HK-2 (cell line): Measurements from ENCODE around the gene KRTAP4-3.
"Not testable (repeated sequence)": the region's sequence is repeated elsewhere in the genome, so short reads cannot be mapped to it uniquely, and the experiment has no call there.

ENCODE experiments used
- DNase-seq: peaks from one replicate; pipeline ENCODE4 v3.0.0-alpha.2; 2018; ENCODE audit not compliant: unreplicated experiment

Gene KRTAP4-3

DNA sequence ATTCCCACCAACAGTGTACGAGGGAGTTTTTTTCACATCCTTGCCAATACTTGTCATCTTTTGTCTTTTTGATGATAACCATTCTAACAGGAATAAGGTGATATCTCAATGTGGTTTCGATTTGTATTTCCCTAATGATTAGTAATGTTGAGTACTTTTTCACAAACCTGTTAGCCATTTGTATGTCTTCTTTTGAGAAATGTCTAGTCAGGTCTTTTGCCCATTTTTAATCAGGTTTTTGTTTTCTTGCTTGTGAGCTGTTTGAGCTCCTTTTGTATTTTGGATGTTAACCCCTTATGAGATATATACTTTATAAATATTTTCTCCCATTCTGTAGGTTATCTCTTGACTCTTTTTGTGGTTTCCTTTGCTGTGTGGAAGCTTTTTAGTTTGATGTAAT lies 16.5 kb downstream of the KRTAP4-3 start:
- no peak for DNase-seq

DNA sequence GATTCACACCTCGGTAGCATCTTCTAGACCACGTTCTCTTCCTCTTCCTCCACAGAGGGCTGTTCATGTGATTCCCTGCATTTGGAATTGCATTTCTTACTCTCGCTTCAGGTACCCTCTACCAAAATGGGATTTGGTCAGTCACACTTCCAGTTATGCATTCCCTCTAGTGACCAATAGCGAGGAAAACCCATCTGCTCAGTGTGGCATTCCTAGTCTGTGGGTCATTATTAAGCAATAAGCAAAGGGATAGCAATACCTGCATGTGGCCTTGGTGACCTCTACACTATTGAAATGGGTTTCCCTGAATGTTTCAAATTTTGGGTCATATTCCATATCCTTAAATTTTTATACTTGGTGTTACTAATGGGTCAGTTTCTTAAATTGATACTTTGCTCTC lies 18.0 kb downstream of the KRTAP4-3 start:
- DNase-seq: no peak

DNA sequence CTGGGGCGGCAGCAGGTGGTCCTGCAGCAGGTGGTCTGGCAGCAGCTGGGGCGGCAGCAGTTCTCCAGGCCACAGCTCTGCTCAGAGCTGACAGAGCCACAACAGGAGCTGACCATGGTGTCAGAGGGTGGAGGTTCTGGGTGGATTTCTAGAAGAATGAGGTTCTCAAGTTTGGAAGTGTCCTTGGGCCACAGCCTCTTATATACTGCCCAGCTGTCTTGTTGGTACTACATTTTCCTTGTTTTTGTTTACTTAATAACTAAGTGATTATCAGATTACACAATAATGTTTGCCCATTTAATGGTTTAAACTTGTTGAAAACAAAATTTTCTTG lies 18.4 kb downstream of the KRTAP4-3 start, which contains the start of gene KRTAP4-5:
KRTAP4-5 (minus strand) TSS at position 174 of the 334 bp plus-strand sequence; CDS start at position 116, 58 bp downstream.
- no peak for DNase-seq

DNA sequence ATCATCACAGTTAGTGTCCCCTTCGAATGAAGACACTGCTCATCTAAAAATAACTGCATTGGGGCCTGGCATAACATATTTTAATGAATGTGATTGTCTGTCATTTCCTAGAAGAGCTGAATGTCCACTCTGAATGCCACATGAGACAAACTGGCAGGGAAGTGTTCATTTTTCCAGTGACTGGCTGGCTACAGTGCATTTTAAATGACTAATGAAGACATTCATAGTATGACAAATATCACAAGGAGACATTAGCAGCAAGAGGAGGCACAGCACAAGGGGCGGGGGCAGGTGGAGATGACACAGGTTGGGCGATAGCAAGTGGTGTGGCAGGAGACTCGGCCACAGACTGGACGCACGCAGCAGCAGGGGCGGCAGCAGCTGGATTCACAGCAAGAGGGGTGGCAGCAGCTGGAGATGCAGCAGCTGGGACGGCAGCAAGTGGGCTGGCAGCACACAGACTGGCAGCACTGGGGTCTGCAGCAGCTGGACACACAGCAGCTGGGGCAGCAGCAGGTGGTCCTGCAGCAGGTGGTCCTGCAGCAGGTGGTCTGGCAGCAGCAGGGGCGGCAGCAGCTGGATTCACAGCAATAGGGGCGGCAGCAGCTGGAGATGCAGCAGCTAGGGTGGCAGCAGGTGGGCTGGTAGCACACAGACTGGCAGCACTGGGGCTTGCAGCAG lies 18.9 kb downstream of the KRTAP4-3 start:
- not testable (repeated sequence) for DNase-seq

DNA sequence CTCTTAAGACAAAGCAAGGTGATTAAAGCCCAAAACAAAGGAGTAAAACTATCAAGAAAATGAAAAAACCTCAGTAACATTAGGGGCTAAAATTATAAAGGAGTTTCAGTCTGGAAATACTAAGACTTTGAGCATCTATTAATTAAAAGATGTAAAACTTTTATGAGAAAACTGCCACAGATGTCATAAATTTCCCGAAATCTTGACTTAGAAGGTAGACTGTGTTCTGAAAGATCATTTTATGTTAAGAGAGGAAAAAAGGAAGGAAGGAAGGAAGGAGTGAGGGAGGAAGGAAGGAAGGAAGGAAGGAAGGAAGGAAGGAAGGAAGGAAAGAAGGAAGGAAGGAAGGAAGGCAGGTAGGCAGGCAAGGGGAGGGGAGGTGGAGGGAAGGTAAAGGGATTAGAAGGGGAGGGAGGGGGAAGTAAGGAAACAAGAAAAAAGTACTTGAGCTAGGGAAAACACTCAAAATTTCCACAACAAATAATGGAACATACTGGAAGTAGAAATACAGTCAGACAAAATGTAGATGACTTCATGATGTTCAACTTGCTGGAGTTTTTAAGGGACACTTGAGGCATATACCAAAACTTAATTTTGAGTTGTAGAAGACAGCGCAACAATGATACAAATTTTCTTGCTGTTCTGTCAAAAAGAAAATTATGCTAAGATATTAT lies 20.4 kb downstream of the KRTAP4-3 start:
- DNase-seq: no peak

DNA sequence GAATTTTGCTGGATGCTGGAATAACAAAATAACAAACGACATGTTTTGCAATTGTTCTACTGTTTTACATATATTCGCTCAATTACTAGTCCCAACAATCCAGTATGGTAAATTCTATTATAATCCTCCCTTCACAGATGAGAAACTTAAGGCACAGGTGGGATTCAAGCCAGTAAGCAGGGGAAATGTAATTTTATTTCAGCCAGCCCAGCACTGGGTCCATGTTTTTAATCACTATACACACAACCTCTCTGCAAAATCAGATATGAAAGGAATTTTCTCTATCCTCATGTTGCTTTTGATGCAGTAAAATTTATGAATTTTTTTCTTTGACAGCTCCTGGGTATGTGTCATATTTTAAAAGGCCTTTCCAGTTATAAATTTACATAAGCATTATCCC lies 22.8 kb downstream of the KRTAP4-3 start:
- no peak for DNase-seq

DNA sequence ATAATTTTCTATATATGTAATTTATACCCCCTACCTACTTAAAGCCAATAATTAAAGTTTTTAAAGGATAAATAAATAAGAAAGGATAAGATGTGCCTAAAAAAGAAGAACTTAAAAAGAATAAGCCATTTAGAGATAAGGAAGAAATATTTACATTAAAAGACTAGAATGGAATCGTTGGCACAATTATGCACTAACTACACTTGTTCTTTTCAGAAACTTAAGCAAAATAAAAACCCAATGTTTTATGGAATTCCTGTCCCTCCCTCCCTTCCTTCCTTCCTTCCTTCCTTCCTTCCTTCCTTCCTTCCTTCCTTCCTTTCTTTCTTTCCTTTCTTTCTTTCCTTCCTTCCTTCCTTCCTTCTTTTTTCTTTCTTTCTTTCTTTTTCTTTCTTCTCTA lies 23.2 kb downstream of the KRTAP4-3 start:
- no peak for DNase-seq

DNA sequence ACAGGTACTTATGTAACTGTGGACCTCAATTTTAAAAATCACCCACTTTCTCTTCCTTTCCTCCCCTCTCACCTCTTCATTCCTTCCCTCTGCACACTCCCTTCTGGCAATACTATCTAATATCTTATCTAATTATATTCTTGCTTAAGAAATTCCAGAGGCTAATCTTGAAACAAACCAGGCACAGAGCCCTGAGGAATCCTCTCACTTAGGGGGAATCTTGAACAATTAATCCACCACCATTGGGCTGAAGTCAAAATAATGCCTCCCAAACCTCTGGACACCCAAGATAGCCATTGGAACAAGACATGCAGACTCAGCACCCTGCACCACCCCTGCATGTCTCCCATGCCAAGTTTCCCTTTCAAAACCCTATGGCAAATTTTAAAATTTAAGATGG lies 26.7 kb downstream of the KRTAP4-3 start:
- DNase-seq: no peak

DNA sequence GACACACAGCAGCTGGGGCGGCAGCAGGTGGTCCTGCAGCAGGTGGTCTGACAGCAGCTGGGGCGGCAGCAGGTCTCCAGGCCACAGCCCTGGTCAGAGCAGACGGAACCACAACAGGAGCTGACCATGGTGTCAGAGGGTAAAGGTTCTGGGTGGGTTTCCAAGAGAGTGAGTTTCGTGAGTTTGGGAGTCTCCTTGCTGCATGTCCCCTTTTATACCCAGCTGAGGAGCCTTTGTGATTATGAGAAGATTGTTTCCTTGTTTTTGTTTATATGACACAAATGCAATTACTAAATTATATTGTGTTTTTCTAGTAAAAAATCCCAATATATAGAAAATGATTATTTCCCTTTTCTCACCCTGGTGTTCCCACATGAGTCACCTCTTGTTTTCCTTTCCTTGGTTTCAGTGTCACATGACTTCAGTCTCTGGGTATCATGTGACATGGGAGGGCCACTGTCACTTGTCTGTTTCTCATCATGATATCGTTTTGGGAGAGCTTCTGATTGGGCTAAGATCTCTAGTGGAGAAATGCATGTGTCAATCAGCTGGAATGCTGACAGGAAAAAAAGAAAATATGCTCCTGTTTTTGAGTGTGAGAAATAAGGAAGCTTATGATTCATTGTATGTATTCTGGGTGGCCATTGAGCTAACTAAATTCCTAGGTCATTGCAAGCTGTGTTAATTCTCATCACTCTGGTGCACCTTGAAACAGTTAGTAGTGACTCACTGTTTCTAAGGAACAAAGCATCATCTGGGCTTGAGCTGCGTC lies 27.5 kb downstream of the KRTAP4-3 start, which contains the start of gene KRTAP4-6:
KRTAP4-6 (minus strand) TSS at position 185 of the 772 bp plus-strand sequence; CDS start at position 128, 57 bp downstream.
- DNase-seq: peak; percentile 30

DNA sequence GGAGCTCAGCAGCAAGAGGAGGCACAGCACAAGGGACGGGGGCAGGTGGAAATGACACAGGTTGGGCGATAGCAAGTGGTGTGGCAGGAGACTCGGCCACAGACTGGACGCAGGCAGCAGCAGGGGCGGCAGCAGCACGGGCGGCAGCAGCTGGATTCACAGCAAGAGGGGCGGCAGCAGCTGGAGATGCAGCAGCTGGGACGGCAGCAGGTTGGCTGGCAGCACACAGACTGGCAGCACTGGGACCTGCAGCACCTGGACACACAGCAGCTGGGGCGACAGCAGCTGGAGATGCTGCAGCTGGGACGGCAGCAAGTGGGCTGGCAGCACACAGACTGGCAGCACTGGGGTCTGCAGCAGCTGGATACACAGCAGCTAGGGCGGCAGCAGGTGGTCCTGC lies 28.2 kb downstream of the KRTAP4-3 start:
- DNase-seq: not testable (repeated sequence)

DNA sequence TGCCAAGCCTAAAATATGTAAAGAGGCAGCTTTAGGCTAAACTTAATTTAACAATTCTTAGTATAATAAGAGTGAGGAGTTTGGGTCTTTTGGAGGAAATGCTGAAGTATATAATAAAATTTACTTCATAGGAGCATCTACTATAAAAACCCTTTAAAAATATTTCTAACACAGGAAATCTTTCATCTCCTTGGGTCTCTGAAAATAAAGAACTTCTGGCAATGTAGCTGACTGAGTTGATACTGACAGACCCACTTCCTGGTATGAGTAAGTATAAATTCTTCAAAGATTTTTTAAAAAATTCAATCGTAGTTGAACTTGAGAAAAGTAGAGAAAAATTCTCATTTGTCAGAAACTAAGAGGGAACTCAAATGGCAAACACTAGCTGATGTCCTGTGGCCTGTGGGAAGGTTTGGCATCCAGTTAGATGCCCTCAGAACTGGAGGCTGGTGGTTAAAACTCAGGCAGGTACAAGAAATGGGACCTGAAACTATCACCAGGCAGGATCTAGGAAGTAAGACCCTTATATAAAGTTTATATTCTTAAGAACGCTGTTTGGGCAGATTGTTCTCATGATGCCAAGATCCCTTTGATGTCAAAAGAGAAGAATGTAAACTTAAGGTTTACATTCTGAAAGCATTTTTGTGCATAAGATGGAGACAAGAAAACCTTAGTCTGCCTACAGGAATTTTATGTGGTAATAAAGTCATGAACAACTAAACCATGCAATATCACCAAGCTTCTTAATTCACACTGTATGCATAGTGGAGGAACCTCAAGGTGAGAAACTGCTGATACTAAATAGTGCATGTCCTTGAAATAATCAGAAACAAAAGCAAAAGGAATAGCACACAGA lies 33.9 kb downstream of the KRTAP4-3 start:
- no peak for DNase-seq

DNA sequence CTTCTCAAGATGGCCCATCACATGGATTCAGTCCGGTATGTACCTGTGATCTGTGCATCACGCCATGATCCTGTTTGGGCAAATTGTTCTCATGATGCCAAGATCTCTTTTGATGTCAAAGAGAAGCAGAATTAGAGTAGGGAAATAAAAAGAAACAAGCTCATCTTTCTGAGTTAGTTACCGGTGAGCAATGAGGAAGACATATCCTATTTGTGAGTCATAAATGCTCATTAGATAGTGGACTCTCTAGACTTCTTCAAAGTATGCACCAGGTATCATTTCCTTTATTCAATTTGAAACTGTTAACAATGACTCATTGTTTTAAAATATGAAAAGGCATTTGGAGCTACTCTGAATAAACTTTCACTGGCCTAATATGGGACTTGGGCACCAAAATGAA lies 36.0 kb downstream of the KRTAP4-3 start:
- DNase-seq: no peak

DNA sequence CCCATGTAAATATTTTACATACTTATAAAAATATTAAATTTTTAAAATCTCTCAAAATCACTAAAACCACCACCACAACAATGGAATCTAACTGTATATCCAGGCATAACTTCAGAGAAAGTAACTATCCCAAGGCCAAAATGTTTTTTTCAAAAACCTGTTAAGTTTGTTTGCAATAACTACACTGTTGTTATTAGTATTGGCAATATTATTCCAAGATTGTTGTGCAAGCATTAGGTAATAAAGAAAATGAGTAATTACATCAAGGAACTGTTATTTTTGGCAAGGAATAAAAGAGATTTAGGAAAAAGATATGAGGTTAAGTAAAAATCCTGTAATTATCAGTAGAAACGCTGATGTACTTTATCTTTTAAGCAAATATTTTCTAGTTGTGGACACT lies 40.6 kb downstream of the KRTAP4-3 start:
- DNase-seq: no peak

DNA sequence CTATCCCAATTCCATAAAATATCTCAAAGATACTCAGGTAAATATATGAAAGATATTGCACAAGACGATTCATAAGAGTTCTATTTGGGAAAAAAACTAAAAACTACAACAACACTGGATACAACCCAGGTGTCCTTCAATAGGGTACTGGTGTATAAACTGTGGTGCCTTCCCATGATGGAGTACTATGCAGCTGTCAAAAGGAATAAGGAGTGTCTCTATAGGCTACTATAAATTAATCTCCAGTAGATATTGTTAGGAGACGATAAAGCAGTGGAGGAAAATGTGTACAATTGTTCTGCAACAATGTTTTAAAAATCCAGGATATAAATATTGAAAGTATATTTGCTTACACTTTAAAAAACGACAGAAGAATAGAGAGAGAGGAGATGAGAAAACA lies 41.6 kb downstream of the KRTAP4-3 start:
- no peak for DNase-seq

DNA sequence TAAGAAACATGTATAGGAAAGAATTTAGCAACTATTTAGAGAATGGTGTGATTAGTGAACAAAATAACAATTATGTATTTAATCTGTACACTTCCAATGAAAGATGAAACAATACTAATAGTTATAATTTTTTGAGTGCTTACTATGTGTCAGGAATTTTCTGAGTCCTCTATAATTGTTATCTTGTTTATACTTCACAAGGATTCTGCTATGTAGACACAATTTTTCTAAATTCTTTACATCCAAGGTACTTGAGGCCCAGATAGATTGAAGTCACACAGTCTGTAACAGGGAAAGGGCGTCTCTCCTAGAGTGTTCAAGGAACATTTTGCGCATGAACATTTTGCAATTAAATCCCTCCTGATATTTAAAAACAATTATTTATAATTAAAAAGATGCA lies 43.0 kb downstream of the KRTAP4-3 start:
- no peak for DNase-seq

DNA sequence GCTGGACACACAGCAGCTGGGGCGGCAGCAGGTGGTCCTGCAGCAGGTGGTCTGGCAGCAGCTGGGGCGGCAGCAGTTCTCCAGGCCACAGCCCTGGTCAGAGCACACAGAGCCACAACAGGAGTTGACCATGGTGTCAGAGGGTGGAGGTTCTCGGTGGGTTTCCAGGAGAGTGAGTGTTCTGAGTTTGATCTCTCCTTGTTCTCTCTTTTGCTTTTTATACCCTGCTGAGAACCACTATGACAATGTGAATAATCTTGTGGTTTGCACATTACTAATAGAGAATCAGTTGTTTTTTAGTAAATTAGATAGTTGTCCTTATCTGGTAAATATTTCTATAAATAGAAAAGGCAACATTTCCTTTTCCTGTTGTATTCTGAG lies 44.0 kb downstream of the KRTAP4-3 start, which contains the start of gene KRTAP4-12:
KRTAP4-12 (minus strand) TSS at position 192 of the 381 bp plus-strand sequence; CDS start at position 132, 60 bp downstream.
- DNase-seq: not testable (repeated sequence)

DNA sequence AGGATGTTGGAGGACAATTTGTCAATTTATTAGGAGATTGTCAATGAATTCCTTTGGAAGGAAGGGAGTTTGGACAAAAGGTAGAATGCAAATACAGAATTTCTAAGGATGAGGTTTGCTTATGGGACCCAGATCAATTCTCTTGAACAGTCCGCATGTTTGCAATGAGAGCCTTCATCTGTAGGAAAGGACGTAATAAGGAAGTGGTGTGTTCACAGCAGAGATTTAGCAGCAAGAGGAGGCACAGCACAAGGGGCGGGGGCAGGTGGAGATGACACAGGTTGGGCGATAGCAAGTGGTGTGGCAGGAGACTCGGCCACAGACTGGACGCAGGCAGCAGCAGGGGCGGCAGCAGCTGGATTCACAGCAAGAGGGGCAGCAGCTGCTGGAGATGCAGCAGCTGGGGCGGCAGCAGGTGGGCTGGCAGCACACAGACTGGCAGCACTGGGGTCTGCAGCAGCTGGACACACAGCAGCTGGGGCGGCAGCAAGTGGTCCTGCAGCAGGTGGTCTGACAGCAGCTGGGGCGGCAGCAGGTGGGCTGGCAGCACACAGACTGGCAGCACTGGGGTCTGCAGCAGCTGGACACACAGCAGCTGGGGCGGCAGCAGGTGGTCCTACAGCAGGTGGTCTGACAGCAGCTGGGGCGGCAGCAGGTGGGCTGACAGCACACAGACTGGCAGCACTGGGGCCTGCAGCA lies 44.6 kb downstream of the KRTAP4-3 start:
- DNase-seq: not testable (repeated sequence)

DNA sequence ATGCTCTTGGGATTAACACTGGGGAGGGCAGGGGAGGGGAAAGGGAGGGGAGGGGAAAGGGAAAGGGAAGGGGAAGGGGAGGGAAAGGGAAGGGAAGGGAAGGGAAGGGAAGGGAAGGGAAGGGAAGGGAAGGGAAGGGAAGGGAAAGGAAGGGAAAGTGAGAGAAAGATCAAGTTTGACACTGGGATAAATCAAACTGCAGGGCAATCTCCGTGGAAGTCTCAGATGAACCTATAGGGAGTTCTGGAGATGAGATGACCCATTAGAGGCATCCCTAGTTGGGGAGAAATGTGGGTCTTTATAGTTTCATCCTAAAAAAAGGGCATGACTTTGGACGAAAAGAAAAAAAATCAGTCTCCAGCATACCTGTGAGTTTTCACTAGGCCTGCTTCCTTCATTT lies 46.3 kb downstream of the KRTAP4-3 start:
- DNase-seq: no peak

DNA sequence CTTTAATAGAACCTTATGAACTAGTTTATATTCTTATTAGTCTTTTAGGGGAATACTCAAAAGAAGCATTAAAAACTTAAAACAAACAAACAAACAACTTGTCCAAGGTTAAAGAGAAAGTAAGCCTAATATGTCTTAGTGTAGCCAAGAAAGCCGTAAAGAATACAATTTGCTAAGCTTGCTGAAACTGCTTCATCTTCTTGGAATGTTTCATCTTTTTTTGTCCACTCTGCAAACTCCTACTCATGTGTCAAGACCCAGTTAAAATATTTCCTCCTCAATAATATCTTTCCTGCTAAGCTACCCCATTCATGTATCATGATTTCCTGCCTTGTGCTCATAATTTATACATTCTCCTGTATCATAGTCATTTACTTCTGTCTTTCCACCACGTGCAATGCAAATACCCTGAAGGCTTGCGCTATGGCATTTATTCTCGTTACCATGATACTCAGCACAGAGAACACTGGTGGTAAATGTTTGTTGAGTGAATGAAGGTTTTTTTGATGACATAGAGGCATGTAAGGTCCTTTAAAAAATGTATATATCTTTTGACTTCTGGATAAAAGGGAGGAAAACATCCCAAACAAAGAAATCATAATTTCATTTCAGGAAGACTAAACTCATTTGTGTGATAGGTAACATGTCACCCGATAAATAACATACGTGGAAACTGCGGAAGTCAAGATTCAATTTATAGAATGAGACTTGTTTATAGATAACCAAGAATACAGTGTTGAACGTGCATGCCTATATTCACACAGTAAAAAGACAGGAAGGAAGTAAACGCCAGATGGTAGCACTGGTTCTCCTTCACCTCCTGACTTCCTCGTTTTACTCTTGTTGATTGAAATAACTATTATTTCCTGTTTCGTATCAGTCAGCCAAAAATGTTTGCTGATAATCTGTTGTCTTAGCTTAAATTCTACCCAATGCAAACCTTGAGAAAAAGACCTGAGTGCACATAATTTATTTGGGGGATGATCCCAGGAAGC lies 48.0 kb downstream of the KRTAP4-3 start:
- DNase-seq: not testable (repeated sequence)

DNA sequence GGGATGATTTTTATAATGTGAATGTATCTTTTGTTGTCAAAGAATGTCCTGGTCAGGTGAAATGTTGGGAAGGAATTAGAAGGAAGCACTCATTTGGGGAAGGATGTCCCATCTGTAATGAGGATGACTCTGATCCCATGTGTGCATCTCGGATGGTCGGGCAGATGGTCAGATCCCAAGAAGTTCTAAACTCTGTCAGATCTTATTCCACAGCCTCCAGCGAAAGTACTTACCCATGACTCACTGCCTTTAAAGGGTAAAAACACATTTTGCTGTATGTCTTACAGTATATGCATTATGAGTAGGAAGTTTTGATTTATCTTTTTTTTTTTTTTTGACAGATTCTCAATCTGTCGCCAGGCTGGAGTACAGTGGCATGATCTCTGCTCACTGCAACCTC lies 49.3 kb downstream of the KRTAP4-3 start:
- DNase-seq: no peak
